HepG2 (cell line): ENCODE results near the gene ANKRD6. TPM values are rescaled to one million over a fixed set of nuclear protein-coding genes. Genes with fewer than 3 reads are reported as not detected.

ENCODE experiments used
- ELF1 ChIP-seq: sonication (generic); formaldehyde crosslinking; IDR thresholded peaks from 2 replicates; pipeline ENCODE4 v1.4.0; 2020; ENCODE audit warnings: missing genetic modification reagents
- KMT2A ChIP-seq: sonication (generic); formaldehyde crosslinking; IDR thresholded peaks from 2 replicates; pipeline ENCODE4 v1.4.0; 2020; ENCODE audit warnings: missing genetic modification reagents
- NR2F1 ChIP-seq, 2 experiments: fragments of 450-650 bp in 1 of 2; formaldehyde crosslinking in 1 of 2; IDR thresholded peaks; 2 replicates each; pipeline versions ENCODE4 v1.5.0 to v1.6.1; 2016 to 2020; ENCODE audit warnings: mild to moderate bottlenecking in 1 of 2, missing compliant biosample characterization in 1 of 2, missing genetic modification reagents in 1 of 2, moderate library complexity in 1 of 2
- SRSF1 ChIP-seq: fragments of 200-400 bp; formaldehyde crosslinking; optimal IDR thresholded peaks from 2 replicates; pipeline ENCODE3; 2017; ENCODE audit warnings: mild to moderate bottlenecking, low read depth, low read length, moderate library complexity
- TRIM24 ChIP-seq: sonication (generic); formaldehyde crosslinking; IDR thresholded peaks from 2 replicates; pipeline ENCODE4 v1.8.0; 2022; ENCODE audit warnings: mild to moderate bottlenecking, missing genetic modification reagents
- TSC22D2 ChIP-seq: sonication (generic); formaldehyde crosslinking; IDR thresholded peaks from 2 replicates; pipeline ENCODE4 v1.5.1; 2020; ENCODE audit warnings: missing genetic modification reagents, mild to moderate bottlenecking, borderline replicate concordance
- WIZ ChIP-seq: sonication (generic); formaldehyde crosslinking; IDR thresholded peaks from 2 replicates; pipeline ENCODE4 v1.5.1; 2020; ENCODE audit warnings: mild to moderate bottlenecking, missing genetic modification reagents
- ZBTB39 ChIP-seq: sonication (generic); formaldehyde crosslinking; IDR thresholded peaks from 2 replicates; pipeline ENCODE4 v1.5.0; 2020; ENCODE audit warnings: missing genetic modification reagents
- ZFP37 ChIP-seq: sonication (generic); formaldehyde crosslinking; IDR thresholded peaks from 2 replicates; pipeline ENCODE4 v1.4.0; 2020; ENCODE audit warnings: missing genetic modification reagents, borderline replicate concordance
- ZNF317 ChIP-seq: sonication (generic); formaldehyde crosslinking; IDR thresholded peaks from 2 replicates; pipeline ENCODE4 v1.5.0; 2020; ENCODE audit warnings: mild to moderate bottlenecking, missing genetic modification reagents
- ZNF687 ChIP-seq: sonication (generic); formaldehyde crosslinking; IDR thresholded peaks from 2 replicates; pipeline ENCODE4 v1.5.1; 2020; ENCODE audit warnings: mild to moderate bottlenecking, missing genetic modification reagents, moderate library complexity
- ZNF768 ChIP-seq: sonication (generic); formaldehyde crosslinking; IDR thresholded peaks from 2 replicates; pipeline ENCODE4 v1.4.0; 2020; ENCODE audit warnings: missing genetic modification reagents
- polyA plus RNA-seq, 8 experiments: library from polyadenylated mRNA; depleted of rRNA in 3 of 8; stranded (reverse) in 7 of 8; unstranded in 1 of 8; fragments of >200 nt; fragmentation: Illumina TruSeq in 4 of 8; extraction: Trizol in 4 of 8; gene quantifications; 2 replicates each; pipeline versions ENCODE4 v1.2.1 to v1.2.3, GENCODE V29; 2011 to 2016; ENCODE audit warnings: low read depth in 4 of 8, missing spikeins in 1 of 8, mixed read lengths in 1 of 8; ENCODE audit not compliant: insufficient read depth in 1 of 8
- total RNA-seq, 5 experiments: library from RNA; depleted of rRNA; stranded (reverse); fragments of >200 nt; fragmentation: Illumina TruSeq; extraction: Trizol; gene quantifications; 2 replicates each; pipeline ENCODE4 v1.2.3, GENCODE V29; 2016; ENCODE audit warnings: low read depth in 1 of 5
- TF ChIP-seq, protein P1 (sequence below): sonication (generic); formaldehyde crosslinking; IDR thresholded peaks from 2 replicates; pipeline ENCODE4 v1.5.1; 2020; ENCODE audit warnings: mild to moderate bottlenecking, missing genetic modification reagents, borderline replicate concordance
- TF ChIP-seq, protein P2 (sequence below): sonication (generic); formaldehyde crosslinking; conservative IDR thresholded peaks from 2 replicates; pipeline ENCODE4 v1.5.0; 2020; ENCODE audit warnings: missing genetic modification reagents

Gene ANKRD6
- total and polyA plus RNA-seq, 2 of the 13 experiments (the other 11 are each of a cell fraction or from before 2014, with no cell fraction given) = 0.18 to 0.36 TPM

GRCh38 chr6:89567630-89568390 lies 134.9 kb downstream of the ANKRD6 start (continued):
- no peak for TF ChIP-seq ZFP37
- no peak for TF ChIP-seq ZNF768
- TF ChIP-seq SRSF1 = no peak
- TF ChIP-seq ZNF687 = no peak
- no peak for TF ChIP-seq ELF1 (CRISPR knock-in tag)
- TF ChIP-seq WIZ (CRISPR knock-in tag) = no peak
- peak; percentile 20 to 73; a peak in 2 of 4 replicates for TF ChIP-seq NR2F1 (CRISPR knock-in tag; IDR thresholded peaks at IDR 0.05)
- TF ChIP-seq ZBTB39 = no peak
- TF ChIP-seq ZNF317 (CRISPR knock-in tag) = no peak
- no peak for TF ChIP-seq KMT2A (CRISPR knock-in tag)
- TF ChIP-seq TRIM24 (CRISPR knock-in tag) = no peak
- TF ChIP-seq, protein P1, sequence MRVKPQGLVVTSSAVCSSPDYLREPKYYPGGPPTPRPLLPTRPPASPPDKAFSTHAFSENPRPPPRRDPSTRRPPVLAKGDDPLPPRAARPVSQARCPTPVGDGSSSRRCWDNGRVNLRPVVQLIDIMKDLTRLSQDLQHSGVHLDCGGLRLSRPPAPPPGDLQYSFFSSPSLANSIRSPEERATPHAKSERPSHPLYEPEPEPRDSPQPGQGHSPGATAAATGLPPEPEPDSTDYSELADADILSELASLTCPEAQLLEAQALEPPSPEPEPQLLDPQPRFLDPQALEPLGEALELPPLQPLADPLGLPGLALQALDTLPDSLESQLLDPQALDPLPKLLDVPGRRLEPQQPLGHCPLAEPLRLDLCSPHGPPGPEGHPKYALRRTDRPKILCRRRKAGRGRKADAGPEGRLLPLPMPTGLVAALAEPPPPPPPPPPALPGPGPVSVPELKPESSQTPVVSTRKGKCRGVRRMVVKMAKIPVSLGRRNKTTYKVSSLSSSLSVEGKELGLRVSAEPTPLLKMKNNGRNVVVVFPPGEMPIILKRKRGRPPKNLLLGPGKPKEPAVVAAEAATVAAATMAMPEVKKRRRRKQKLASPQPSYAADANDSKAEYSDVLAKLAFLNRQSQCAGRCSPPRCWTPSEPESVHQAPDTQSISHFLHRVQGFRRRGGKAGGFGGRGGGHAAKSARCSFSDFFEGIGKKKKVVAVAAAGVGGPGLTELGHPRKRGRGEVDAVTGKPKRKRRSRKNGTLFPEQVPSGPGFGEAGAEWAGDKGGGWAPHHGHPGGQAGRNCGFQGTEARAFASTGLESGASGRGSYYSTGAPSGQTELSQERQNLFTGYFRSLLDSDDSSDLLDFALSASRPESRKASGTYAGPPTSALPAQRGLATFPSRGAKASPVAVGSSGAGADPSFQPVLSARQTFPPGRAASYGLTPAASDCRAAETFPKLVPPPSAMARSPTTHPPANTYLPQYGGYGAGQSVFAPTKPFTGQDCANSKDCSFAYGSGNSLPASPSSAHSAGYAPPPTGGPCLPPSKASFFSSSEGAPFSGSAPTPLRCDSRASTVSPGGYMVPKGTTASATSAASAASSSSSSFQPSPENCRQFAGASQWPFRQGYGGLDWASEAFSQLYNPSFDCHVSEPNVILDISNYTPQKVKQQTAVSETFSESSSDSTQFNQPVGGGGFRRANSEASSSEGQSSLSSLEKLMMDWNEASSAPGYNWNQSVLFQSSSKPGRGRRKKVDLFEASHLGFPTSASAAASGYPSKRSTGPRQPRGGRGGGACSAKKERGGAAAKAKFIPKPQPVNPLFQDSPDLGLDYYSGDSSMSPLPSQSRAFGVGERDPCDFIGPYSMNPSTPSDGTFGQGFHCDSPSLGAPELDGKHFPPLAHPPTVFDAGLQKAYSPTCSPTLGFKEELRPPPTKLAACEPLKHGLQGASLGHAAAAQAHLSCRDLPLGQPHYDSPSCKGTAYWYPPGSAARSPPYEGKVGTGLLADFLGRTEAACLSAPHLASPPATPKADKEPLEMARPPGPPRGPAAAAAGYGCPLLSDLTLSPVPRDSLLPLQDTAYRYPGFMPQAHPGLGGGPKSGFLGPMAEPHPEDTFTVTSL = 0 out of 2 replicates have a peak, but pooled peaks have one; percentile 50
- TF ChIP-seq TSC22D2 = no peak
- TF ChIP-seq, protein P2, sequence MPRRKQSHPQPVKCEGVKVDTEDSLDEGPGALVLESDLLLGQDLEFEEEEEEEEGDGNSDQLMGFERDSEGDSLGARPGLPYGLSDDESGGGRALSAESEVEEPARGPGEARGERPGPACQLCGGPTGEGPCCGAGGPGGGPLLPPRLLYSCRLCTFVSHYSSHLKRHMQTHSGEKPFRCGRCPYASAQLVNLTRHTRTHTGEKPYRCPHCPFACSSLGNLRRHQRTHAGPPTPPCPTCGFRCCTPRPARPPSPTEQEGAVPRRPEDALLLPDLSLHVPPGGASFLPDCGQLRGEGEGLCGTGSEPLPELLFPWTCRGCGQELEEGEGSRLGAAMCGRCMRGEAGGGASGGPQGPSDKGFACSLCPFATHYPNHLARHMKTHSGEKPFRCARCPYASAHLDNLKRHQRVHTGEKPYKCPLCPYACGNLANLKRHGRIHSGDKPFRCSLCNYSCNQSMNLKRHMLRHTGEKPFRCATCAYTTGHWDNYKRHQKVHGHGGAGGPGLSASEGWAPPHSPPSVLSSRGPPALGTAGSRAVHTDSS (CRISPR knock-in tag) = no peak
